Embryonic facial prominence (tissue), 1 donor: ENCODE measurements around the gene ZBTB20.

ENCODE experiments used
- DNase-seq: peaks from one replicate; pipeline ENCODE4 v3.0.0-alpha.2; 2016; ENCODE audit errors: extremely low spot score

ZBTB20 gene

GRCh38 chr3:114582929-114583328 is 564.2 kb downstream of the ZBTB20 start:
- no peak for DNase-seq

- no peak for DNase-seq
These were observed 574.6 kb downstream of the ZBTB20 start for GRCh38 chr3:114572364-114573062.

GRCh38 chr3:114571363-114571762 is 575.7 kb downstream of the ZBTB20 start:
- no peak for DNase-seq

- no peak for DNase-seq
These were observed 577.9 kb downstream of the ZBTB20 start for GRCh38 chr3:114569186-114569585.

GRCh38 chr3:114567771-114568170 is 579.3 kb downstream of the ZBTB20 start:
- no peak for DNase-seq

GRCh38 chr3:114566767-114567166 is 580.3 kb downstream of the ZBTB20 start:
- DNase-seq: no peak

- DNase-seq: no peak
These were observed 580.8 kb downstream of the ZBTB20 start for GRCh38 chr3:114566162-114566755.

GRCh38 chr3:114565216-114565615 is 581.9 kb downstream of the ZBTB20 start:
- no peak for DNase-seq

- DNase-seq: no peak
These were observed 583.4 kb downstream of the ZBTB20 start for GRCh38 chr3:114563720-114564119.

- DNase-seq: no peak
These were observed 584.5 kb downstream of the ZBTB20 start for GRCh38 chr3:114562557-114562956.

- no peak for DNase-seq
These were observed 588.8 kb downstream of the ZBTB20 start for GRCh38 chr3:114558271-114558670.

GRCh38 chr3:114557791-114558190 is 589.3 kb downstream of the ZBTB20 start:
- DNase-seq: no peak

- DNase-seq: no peak
These were observed 590.4 kb downstream of the ZBTB20 start for GRCh38 chr3:114556657-114557213.

- no peak for DNase-seq
These were observed 592.4 kb downstream of the ZBTB20 start for GRCh38 chr3:114554731-114555130.

GRCh38 chr3:114553949-114554593 is 593.0 kb downstream of the ZBTB20 start:
- DNase-seq: no peak

GRCh38 chr3:114552527-114552812 is 594.6 kb downstream of the ZBTB20 start:
- DNase-seq: no peak

GRCh38 chr3:114551770-114552526 is 595.1 kb downstream of the ZBTB20 start:
- no peak for DNase-seq

- no peak for DNase-seq
These were observed 596.9 kb downstream of the ZBTB20 start for GRCh38 chr3:114550165-114550564.

GRCh38 chr3:114545193-114545592 is 601.9 kb downstream of the ZBTB20 start:
- no peak for DNase-seq

GRCh38 chr3:114542359-114542758 is 604.7 kb downstream of the ZBTB20 start:
- no peak for DNase-seq

- DNase-seq: no peak
These were observed 607.6 kb downstream of the ZBTB20 start for GRCh38 chr3:114539525-114539924.

GRCh38 chr3:114538211-114538610 is 608.9 kb downstream of the ZBTB20 start:
- no peak for DNase-seq
